Hepatocyte (in vitro differentiated cells): Measurements from ENCODE around the gene SHROOM2. TPM values are rescaled to one million over a fixed set of nuclear protein-coding genes. Genes with fewer than 3 reads are reported as not detected.

Experiments
- DNase-seq: peaks from one replicate; pipeline ENCODE4 v3.0.0-alpha.2; 2016; ENCODE audit warnings: low spot score
- H2AFZ ChIP-seq: fragments of 200-600 bp; sonication (generic); 2 replicates; pipeline ENCODE4 v1.6.0; 2016; ENCODE audit warnings: antibody characterized with exemption, mild to moderate bottlenecking
- H3K27ac ChIP-seq: fragments of 200-600 bp; sonication (generic); 2 replicates; pipeline ENCODE4 v1.5.1; 2016; ENCODE audit warnings: mild to moderate bottlenecking
- H3K27me3 ChIP-seq: fragments of 200-600 bp; sonication (generic); 2 replicates; pipeline ENCODE4 v1.6.1; 2016
- H3K36me3 ChIP-seq: fragments of 200-600 bp; sonication (generic); replicated peaks from 2 replicates; pipeline ENCODE4 v1.5.1; 2016; ENCODE audit warnings: low read depth; ENCODE audit not compliant: insufficient read depth
- H3K4me1 ChIP-seq: fragments of 200-600 bp; sonication (generic); 2 replicates; pipeline ENCODE4 v1.5.1; 2016; ENCODE audit warnings: mild to moderate bottlenecking, moderate library complexity; ENCODE audit not compliant: insufficient read depth
- H3K4me2 ChIP-seq: fragments of 200-600 bp; sonication (generic); 2 replicates; pipeline ENCODE4 v1.6.0; 2016
- H3K4me3 ChIP-seq: fragments of 200-600 bp; sonication (generic); 2 replicates; pipeline ENCODE4 v1.5.1; 2016; ENCODE audit warnings: mild to moderate bottlenecking
- H3K79me2 ChIP-seq: fragments of 200-600 bp; sonication (generic); 2 replicates; pipeline ENCODE4 v1.6.0; 2017; ENCODE audit warnings: mild to moderate bottlenecking
- H3K9me2 ChIP-seq: fragments of 200-600 bp; sonication (generic); replicated peaks from 2 replicates; pipeline ENCODE4 v1.6.0; 2017; ENCODE audit warnings: mild to moderate bottlenecking; ENCODE audit not compliant: insufficient read depth
- H3K9me3 ChIP-seq: fragments of 200-600 bp; sonication (generic); 2 replicates; pipeline ENCODE4 v1.5.1; 2016; ENCODE audit warnings: low read depth, mild to moderate bottlenecking
- H4K20me1 ChIP-seq: fragments of 200-600 bp; sonication (generic); 2 replicates; pipeline ENCODE4 v1.6.0; 2016; ENCODE audit warnings: mild to moderate bottlenecking; ENCODE audit not compliant: insufficient read depth, poor library complexity, severe bottlenecking
- CTCF ChIP-seq: fragments of 200-600 bp; sonication (generic); IDR thresholded peaks from 2 replicates; pipeline ENCODE4 v1.5.1; 2016; ENCODE audit warnings: antibody characterized with exemption, mild to moderate bottlenecking; ENCODE audit not compliant: poor library complexity
- EZH2 ChIP-seq: fragments of 200-600 bp; sonication (generic); IDR thresholded peaks from 2 replicates; pipeline ENCODE4 v1.6.1; 2016; ENCODE audit warnings: antibody characterized with exemption, mild to moderate bottlenecking, borderline replicate concordance
- EZH2phosphoT487 ChIP-seq: fragments of 200-600 bp; sonication (generic); IDR thresholded peaks from one replicate; pipeline ENCODE4 v1.6.1; 2018; ENCODE audit warnings: antibody characterized with exemption, mild to moderate bottlenecking, low read depth, moderate library complexity; ENCODE audit not compliant: unreplicated experiment, severe bottlenecking
- WGBS: methylation state at CpG from one replicate; pipeline ENCODE4 v1.1.6; 2016; ENCODE audit warnings: low lambda C conversion rate; ENCODE audit errors: missing lambda C conversion rate; 5-methylcytosine and 5-hydroxymethylcytosine counted together
- polyA plus RNA-seq: library from polyadenylated mRNA; unstranded; fragments of >200 nt; fragmentation: Nextera tagmentation; extraction: Ambion mirVana; gene quantifications from 2 replicates; pipeline ENCODE4 v1.2.1, GENCODE V29; 2016
- total RNA-seq: library from RNA; depleted of rRNA; stranded (reverse); fragments of >200 nt; gene quantifications from 2 replicates; pipeline ENCODE4 v1.2.3, GENCODE V29; 2014

Gene SHROOM2
- total and polyA plus RNA-seq, 2 experiments from 2014 or later = 6.9 to 8.5 TPM

DNA sequence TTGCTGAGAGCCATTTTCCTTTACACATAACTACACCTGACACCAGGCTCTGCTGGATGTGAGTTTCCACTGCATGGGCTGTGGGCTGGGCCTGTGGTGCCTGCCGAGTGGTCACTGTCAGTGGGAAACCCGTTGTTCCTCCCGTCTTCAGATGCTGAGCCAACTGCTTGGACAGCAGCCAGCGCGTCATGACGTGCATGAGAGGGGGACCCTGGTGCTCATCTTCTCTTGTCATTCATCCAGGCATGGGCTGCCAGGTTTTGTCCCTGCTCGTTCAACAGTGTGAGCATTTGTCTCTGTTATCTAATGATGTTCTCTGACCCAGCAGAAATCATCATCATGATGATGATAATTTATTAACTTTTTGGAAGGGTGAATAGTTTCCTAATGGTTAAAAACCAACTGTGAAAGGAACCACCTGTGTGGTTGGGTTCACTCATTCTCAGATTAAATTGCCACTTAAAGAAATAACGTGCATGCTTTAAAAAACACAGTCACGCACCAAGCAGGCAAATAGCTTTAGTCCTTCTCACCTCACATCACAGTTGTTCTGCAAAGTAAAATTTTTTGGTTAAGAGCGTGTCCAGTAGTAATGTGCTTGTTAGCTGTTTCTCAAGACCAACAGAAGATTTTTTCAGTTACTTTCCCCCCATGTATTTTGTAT lies 161.0 kb downstream of the SHROOM2 start:
- Histone ChIP-seq H3K9me2 (no peaks in the 10 kb centered on the region), H3K4me3 (no peak overlapping the region), H3K79me2 (no peaks in the 10 kb centered on the region), H2AFZ (no peak overlapping the region), H3K27ac (no peak overlapping the region), H3K9me3 (no peaks in the 10 kb centered on the region), H4K20me1 (no peaks in the 10 kb centered on the region), H3K36me3 (no peaks in the 10 kb centered on the region), H3K4me1 (no peaks in the 10 kb centered on the region), H3K27me3 (no peaks in the 10 kb centered on the region), H3K4me2 (no peak overlapping the region)
- WGBS = 86% methylated on average over 10 of the region's 10 CpGs
- TF ChIP-seq EZH2 (no peak), CTCF (no peak), EZH2phosphoT487 (no peak)
- no peak for DNase-seq

GRCh38 chrX:9948406-9948805 lies 162.2 kb downstream of the SHROOM2 start:
- Histone ChIP-seq H3K9me2 (no peaks in the 10 kb centered on the region), H3K4me2 (no peak overlapping the region), H2AFZ (no peak overlapping the region), H3K79me2 (no peaks in the 10 kb centered on the region), H3K27me3 (no peaks in the 10 kb centered on the region), H3K4me1 (no peaks in the 10 kb centered on the region), H3K27ac (no peak overlapping the region), H4K20me1 (no peaks in the 10 kb centered on the region), H3K36me3 (no peaks in the 10 kb centered on the region), H3K4me3 (no peak overlapping the region), H3K9me3 (no peaks in the 10 kb centered on the region)
- TF ChIP-seq EZH2phosphoT487 (no peak), EZH2 (no peak)
- WGBS = 80% methylated on average over 9 of the region's 9 CpGs
- no peak for DNase-seq

- no peaks in the 10 kb centered on the region for H3K36me3 ChIP-seq
- no peak overlapping the region for H3K4me2 ChIP-seq
- H3K27me3 ChIP-seq = no peaks in the 10 kb centered on the region
- WGBS = 43% methylated on average over 1 of the region's 1 CpG
- H3K4me1 ChIP-seq = no peaks in the 10 kb centered on the region
- H4K20me1 ChIP-seq = no peaks in the 10 kb centered on the region
- no peaks in the 10 kb centered on the region for H3K79me2 ChIP-seq
- no peak overlapping the region for H2AFZ ChIP-seq
- H3K4me3 ChIP-seq = no peak overlapping the region
- TF ChIP-seq CTCF (no peak), EZH2 (no peak), EZH2phosphoT487 (no peak)
- H3K27ac ChIP-seq = no peak overlapping the region
- no peaks in the 10 kb centered on the region for H3K9me2 ChIP-seq
- no peaks in the 10 kb centered on the region for H3K9me3 ChIP-seq
- DNase-seq = no peak
Measured at GRCh38 chrX:9952300-9952699, 166.1 kb downstream of the SHROOM2 start.

GRCh38 chrX:9953396-9953795 lies 167.2 kb downstream of the SHROOM2 start:
- Histone ChIP-seq H4K20me1 (no peaks in the 10 kb centered on the region), H3K4me2 (no peak overlapping the region), H3K27me3 (no peaks in the 10 kb centered on the region), H2AFZ (no peak overlapping the region), H3K4me1 (no peaks in the 10 kb centered on the region), H3K9me2 (no peaks in the 10 kb centered on the region), H3K36me3 (no peaks in the 10 kb centered on the region), H3K4me3 (no peak overlapping the region), H3K27ac (no peak overlapping the region), H3K9me3 (no peaks in the 10 kb centered on the region), H3K79me2 (no peaks in the 10 kb centered on the region)
- no peak for DNase-seq
- TF ChIP-seq EZH2 (no peak), CTCF (no peak), EZH2phosphoT487 (no peak)
- 81% methylated on average over 2 of the region's 2 CpGs for WGBS
